ENCODE data around the gene DNAJB6. TPM values are rescaled to one million over a fixed set of nuclear protein-coding genes. Genes with fewer than 3 reads are reported as not detected.
"Not testable (repeated sequence)": the region's sequence is repeated elsewhere in the genome, so short reads cannot be mapped to it uniquely, and the experiment has no call there.

DNAJB6 gene
- total RNA-seq, 5 donors from 2014 or later (not counting 1 experiment from before 2014, with no cell fraction given) = 80.7 to 195 (median 89.1) TPM

DNA sequence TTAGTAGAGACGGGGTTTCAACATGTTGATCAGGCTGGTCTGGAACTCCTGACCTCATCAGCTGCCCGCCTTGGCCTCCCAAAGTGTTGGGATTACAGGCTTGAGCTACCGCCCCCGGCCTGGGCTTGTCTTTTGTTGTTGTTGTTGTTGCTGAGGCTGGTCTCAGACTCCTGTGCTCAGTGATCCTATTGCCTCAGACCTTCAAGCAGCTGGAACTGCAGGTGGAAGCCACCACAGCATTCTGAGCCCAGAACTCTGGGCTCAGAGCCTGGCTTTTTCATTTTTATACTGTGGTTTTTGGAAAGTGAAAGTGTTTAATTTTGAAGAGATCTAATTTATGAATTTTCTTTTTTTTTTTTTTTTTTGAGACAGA is 16.2 kb upstream of the DNAJB6 start:
- CTCF ChIA-PET = no interaction called here
- Mint-ChIP-seq H3K36me3 (no peaks in the 10 kb centered on the region), H3K9me3 (no peaks in the 10 kb centered on the region), H3K27me3 (no peaks in the 10 kb centered on the region), H3K4me1 (peaks cover 0 to 6% (median 4%) of the 10 kb centered on the region in 3 donors), H3K27ac (no peak overlapping the region), H3K4me3 (no peak overlapping the region)
- Histone ChIP-seq H3K27ac (ENCODE audit: low read length) (no peak overlapping the region), H3K4me1 (ENCODE audit: control insufficient read depth in 1 of 2, extremely low read depth in 1 of 2, insufficient read depth in 2 of 2, low read length in 2 of 2) (no peaks in the 10 kb centered on the region), H3K9me3 (no peaks in the 10 kb centered on the region), H3K4me3 (ENCODE audit: control insufficient read depth in 1 of 2, extremely low read depth in 1 of 2, low read length in 1 of 2) (no peak overlapping the region), H3K36me3 (ENCODE audit: control insufficient read depth in 2 of 2, extremely low read depth in 1 of 2, insufficient read depth in 1 of 2, low read length in 1 of 2) (peaks cover 0 to 6% of the 10 kb centered on the region in 2 donors), H3K27me3 (replicated peaks in 1 of 2; ENCODE audit: control insufficient read depth in 2 of 2, extremely low read depth in 1 of 2, insufficient read depth in 2 of 2, low read length in 1 of 2) (peaks cover 0 to 3% of the 10 kb centered on the region in 2 experiments)
- WGBS (ENCODE audit: insufficient coverage) = 100% methylated on average over 1 of the region's 4 CpGs
- ATAC-seq (replicated peaks in 1 of 4) = no peak
- POLR2A ChIA-PET = no interaction called here
- no peak for DNase-seq

DNA sequence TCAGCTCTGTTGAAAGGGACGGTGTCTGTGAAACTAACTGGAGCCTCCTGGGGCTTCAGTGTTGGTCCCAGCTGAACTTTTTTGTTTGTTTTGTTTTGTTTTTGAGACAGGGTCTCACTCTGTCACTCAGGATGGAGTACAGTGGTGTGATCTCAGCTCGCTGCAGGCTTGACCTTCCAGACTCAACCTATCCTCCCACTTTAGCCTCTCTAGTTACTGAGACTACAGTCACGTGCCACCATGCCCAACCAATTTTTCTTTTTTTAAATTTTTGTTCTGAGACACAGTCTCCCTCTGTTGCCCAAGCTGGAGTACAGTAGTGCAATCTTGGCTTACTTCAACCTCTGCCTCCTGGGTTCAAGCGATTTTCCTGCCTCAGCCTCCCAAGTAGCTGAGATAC is 13.4 kb upstream of the DNAJB6 start:
- ChIA-PET CTCF (interaction anchor here in 1 of 2 donors (0.9 kb wide), 1 partner anchor 13 kb away, joined by 3 read pairs; no protein-coding TSS in a partner anchor), POLR2A (no interaction called here)
- Mint-ChIP-seq H3K36me3 (no peaks in the 10 kb centered on the region), H3K27ac (no peak overlapping the region), H3K9me3 (no peaks in the 10 kb centered on the region), H3K27me3 (no peaks in the 10 kb centered on the region), H3K4me1 (peaks cover 0 to 4% (median 2%) of the 10 kb centered on the region in 3 donors), H3K4me3 (no peak overlapping the region)
- no peak overlapping the region for H3K4me3 ChIP-seq (ENCODE audit: control insufficient read depth in 1 of 2, extremely low read depth in 1 of 2, low read length in 1 of 2)
- H3K36me3 ChIP-seq (ENCODE audit: control insufficient read depth in 2 of 2, extremely low read depth in 1 of 2, insufficient read depth in 1 of 2, low read length in 1 of 2) = peaks cover 0 to 2% of the 10 kb centered on the region in 2 donors
- WGBS (ENCODE audit: insufficient coverage) = 79% methylated on average over 3 of the region's 4 CpGs
- DNase-seq (no peak), ATAC-seq (replicated peaks in 1 of 4) (no peak)
- H3K27ac ChIP-seq (ENCODE audit: low read length) = no peak overlapping the region
- H3K27me3 ChIP-seq (replicated peaks in 1 of 2; ENCODE audit: control insufficient read depth in 2 of 2, extremely low read depth in 1 of 2, insufficient read depth in 2 of 2, low read length in 1 of 2) = peaks cover 0 to 12% of the 10 kb centered on the region in 2 experiments
- no peaks in the 10 kb centered on the region for H3K9me3 ChIP-seq
- no peaks in the 10 kb centered on the region for H3K4me1 ChIP-seq (ENCODE audit: control insufficient read depth in 1 of 2, extremely low read depth in 1 of 2, insufficient read depth in 2 of 2, low read length in 2 of 2)

DNA sequence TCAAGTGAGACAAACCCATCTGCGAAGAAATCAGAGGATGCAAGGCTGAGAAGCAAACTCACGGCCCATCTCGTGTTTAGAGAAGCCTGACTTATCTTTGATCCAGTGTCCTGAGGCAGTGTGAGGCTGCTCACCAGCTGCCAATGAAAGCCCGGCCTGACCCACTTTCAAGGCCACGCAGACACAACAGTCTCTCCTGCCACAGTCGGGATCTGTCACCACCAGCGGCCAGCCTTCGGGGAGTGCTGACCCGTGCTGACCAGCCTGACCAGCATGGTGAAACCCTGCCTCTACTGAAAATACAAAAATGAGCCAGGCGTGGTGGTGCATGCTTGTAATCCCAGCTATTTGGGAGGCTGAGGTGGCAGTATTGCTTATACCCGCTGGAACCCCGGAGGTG is 7.4 kb upstream of the DNAJB6 start:
- no peaks in the 10 kb centered on the region for H3K9me3 ChIP-seq
- CTCF ChIA-PET = interaction anchor here in 1 of 2 donors (0.7 kb wide), 1 partner anchor 46 kb away, joined by 3 read pairs; no protein-coding TSS in a partner anchor
- no peak overlapping the region for H3K4me3 ChIP-seq (ENCODE audit: control insufficient read depth in 1 of 2, extremely low read depth in 1 of 2, low read length in 1 of 2)
- Mint-ChIP-seq H3K27me3 (peaks cover 6 to 9% of the 10 kb centered on the region in 2 donors), H3K36me3 (no peaks in the 10 kb centered on the region), H3K9me3 (no peaks in the 10 kb centered on the region), H3K4me1 (no peaks in the 10 kb centered on the region), H3K27ac (no peak overlapping the region), H3K4me3 (no peak overlapping the region)
- no peaks in the 10 kb centered on the region for H3K36me3 ChIP-seq (ENCODE audit: control insufficient read depth in 2 of 2, extremely low read depth in 1 of 2, insufficient read depth in 1 of 2, low read length in 1 of 2)
- H3K27ac ChIP-seq (ENCODE audit: low read length) = no peak overlapping the region
- ATAC-seq (replicated peaks in 1 of 4) (no peak), DNase-seq (no peak)
- H3K27me3 ChIP-seq (replicated peaks in 1 of 2; ENCODE audit: control insufficient read depth in 2 of 2, extremely low read depth in 1 of 2, insufficient read depth in 2 of 2, low read length in 1 of 2) = peaks cover 0 to 23% of the 10 kb centered on the region in 2 experiments
- whole genome bisulfite sequencing (ENCODE audit: insufficient coverage) = 95% methylated on average over 8 of the region's 12 CpGs
- H3K4me1 ChIP-seq (ENCODE audit: control insufficient read depth in 1 of 2, extremely low read depth in 1 of 2, insufficient read depth in 2 of 2, low read length in 2 of 2) = no peaks in the 10 kb centered on the region
- POLR2A ChIA-PET = interaction anchor here in 1 of 2 donors (0.7 kb wide), 1 partner anchor 646 kb away, joined by 8 read pairs; no protein-coding TSS in a partner anchor

DNA sequence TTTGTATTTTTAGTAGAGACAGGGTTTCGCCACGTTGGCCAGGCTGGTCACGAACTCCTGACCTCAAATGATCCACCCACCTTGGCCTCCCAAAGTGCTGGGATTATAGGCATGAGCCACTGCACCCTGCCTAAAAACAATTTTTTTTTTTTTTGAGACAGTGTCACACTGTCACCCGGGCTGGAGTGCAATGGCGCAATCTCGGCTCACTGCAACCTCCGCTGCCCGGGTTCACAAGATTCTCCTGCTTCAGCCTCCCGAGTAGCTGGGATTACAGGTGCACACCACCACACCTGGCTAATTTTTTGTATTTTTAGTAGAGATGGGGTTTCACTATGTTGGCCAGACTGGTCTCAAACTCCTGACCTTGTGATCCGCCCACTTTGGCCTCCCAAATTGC is 6.2 kb upstream of the DNAJB6 start:
- DNase-seq; H3K9me3 Mint-ChIP-seq; H3K27ac Mint-ChIP-seq; H3K4me1 Mint-ChIP-seq; ATAC-seq (replicated peaks in 1 of 4); H3K36me3 Mint-ChIP-seq; H3K4me1 ChIP-seq (ENCODE audit: control insufficient read depth in 1 of 2, extremely low read depth in 1 of 2, insufficient read depth in 2 of 2, low read length in 2 of 2); CTCF ChIA-PET; H3K36me3 ChIP-seq (ENCODE audit: control insufficient read depth in 2 of 2, extremely low read depth in 1 of 2, insufficient read depth in 1 of 2, low read length in 1 of 2); H3K27me3 Mint-ChIP-seq; H3K4me3 Mint-ChIP-seq; H3K9me3 ChIP-seq; H3K4me3 ChIP-seq (ENCODE audit: control insufficient read depth in 1 of 2, extremely low read depth in 1 of 2, low read length in 1 of 2); H3K27ac ChIP-seq (ENCODE audit: low read length): not testable (repeated sequence)
- 94% methylated on average over 2 of the region's 10 CpGs for WGBS (ENCODE audit: insufficient coverage)
- peaks cover 0 to 23% of the 10 kb centered on the region in 2 experiments for H3K27me3 ChIP-seq (replicated peaks in 1 of 2; ENCODE audit: control insufficient read depth in 2 of 2, extremely low read depth in 1 of 2, insufficient read depth in 2 of 2, low read length in 1 of 2)
- POLR2A ChIA-PET = interaction anchor here in 1 of 2 donors (0.7 kb wide), 1 partner anchor 75 kb away, joined by 3 read pairs; no protein-coding TSS in a partner anchor

DNA sequence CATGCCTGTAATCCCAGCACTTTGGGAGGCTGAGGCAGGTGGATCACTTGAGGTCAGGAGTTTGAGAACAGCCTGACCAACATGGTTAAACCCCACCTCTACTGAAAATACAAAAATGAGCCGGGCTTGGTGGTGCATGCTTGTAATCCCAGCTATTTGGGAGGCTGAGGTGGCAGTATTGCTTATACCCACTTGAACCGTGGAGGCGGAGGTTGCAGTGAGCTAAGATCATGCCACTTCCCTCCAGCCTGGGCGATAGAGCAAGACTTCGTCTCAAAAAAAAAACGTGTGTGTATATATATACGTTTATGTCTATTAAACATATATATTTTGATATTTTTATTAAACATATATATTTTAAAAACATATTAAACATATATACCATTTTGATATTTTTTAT is 5.8 kb upstream of the DNAJB6 start:
- not testable (repeated sequence) for H3K9me3 Mint-ChIP-seq; DNase-seq; H3K4me1 Mint-ChIP-seq; H3K4me1 ChIP-seq (ENCODE audit: control insufficient read depth in 1 of 2, extremely low read depth in 1 of 2, insufficient read depth in 2 of 2, low read length in 2 of 2); H3K4me3 ChIP-seq (ENCODE audit: control insufficient read depth in 1 of 2, extremely low read depth in 1 of 2, low read length in 1 of 2); H3K27ac Mint-ChIP-seq; H3K27me3 Mint-ChIP-seq; H3K9me3 ChIP-seq; H3K4me3 Mint-ChIP-seq; H3K36me3 ChIP-seq (ENCODE audit: control insufficient read depth in 2 of 2, extremely low read depth in 1 of 2, insufficient read depth in 1 of 2, low read length in 1 of 2); H3K27ac ChIP-seq (ENCODE audit: low read length); H3K36me3 Mint-ChIP-seq; ATAC-seq (replicated peaks in 1 of 4)
- ChIA-PET POLR2A (interaction anchor here in 1 of 2 donors (0.7 kb wide), 1 partner anchor 75 kb away, joined by 3 read pairs; no protein-coding TSS in a partner anchor), CTCF (interaction anchor here in 1 of 2 donors (1.1 kb wide), 1 partner anchor 52 kb away, joined by 4 read pairs; no protein-coding TSS in a partner anchor)
- WGBS (ENCODE audit: insufficient coverage) = no CpG with 5 or more reads among the region's 7 CpGs
- H3K27me3 ChIP-seq (replicated peaks in 1 of 2; ENCODE audit: control insufficient read depth in 2 of 2, extremely low read depth in 1 of 2, insufficient read depth in 2 of 2, low read length in 1 of 2) = peaks cover 0 to 23% of the 10 kb centered on the region in 2 experiments

DNA sequence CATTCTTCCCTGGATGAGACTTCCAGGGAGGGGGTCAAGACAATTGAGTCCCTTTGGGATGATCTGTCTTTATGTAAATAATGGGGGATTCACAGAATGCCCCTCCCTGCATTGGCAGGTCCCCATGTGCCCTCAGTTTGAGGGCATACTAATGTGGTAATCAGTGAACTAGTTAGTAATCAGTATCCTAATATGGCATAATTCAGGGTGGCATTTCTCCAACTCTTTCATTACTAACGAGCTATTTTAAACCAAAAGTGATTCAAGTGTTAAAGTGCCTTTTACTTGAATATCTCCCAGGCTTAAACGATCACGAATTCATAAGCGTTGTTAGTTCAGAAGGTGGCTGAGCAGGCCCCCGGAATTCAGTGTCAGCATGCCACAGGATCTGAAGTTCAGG is 1.6 kb upstream of the DNAJB6 start:
- POLR2A ChIA-PET = no interaction called here
- CTCF ChIA-PET = no interaction called here
- peaks cover 2 to 9% of the 10 kb centered on the region in 2 donors for H3K27me3 Mint-ChIP-seq

More for the DNA sequence above, 1.6 kb upstream of the DNAJB6 start:
- ATAC-seq (replicated peaks in 1 of 4) = no peak
- Mint-ChIP-seq H3K36me3 (peaks cover 12% of the 10 kb centered on the region), H3K9me3 (no peaks in the 10 kb centered on the region), H3K4me3 (peak overlapping the region; percentile 93 to 94 (median 93)), H3K4me1 (peaks cover 21 to 28% (median 27%) of the 10 kb centered on the region in 3 donors), H3K27ac (no peak overlapping the region)
- Histone ChIP-seq H3K27me3 (replicated peaks in 1 of 2; ENCODE audit: control insufficient read depth in 2 of 2, extremely low read depth in 1 of 2, insufficient read depth in 2 of 2, low read length in 1 of 2) (peaks cover 0 to 5% of the 10 kb centered on the region in 2 experiments), H3K27ac (ENCODE audit: low read length) (no peak overlapping the region), H3K36me3 (ENCODE audit: control insufficient read depth in 2 of 2, extremely low read depth in 1 of 2, insufficient read depth in 1 of 2, low read length in 1 of 2) (no peaks in the 10 kb centered on the region), H3K9me3 (no peaks in the 10 kb centered on the region), H3K4me1 (ENCODE audit: control insufficient read depth in 1 of 2, extremely low read depth in 1 of 2, insufficient read depth in 2 of 2, low read length in 2 of 2) (peaks cover 14 to 26% of the 10 kb centered on the region in 2 experiments), H3K4me3 (ENCODE audit: control insufficient read depth in 1 of 2, extremely low read depth in 1 of 2, low read length in 1 of 2) (no peak overlapping the region)
- DNase-seq = no peak
- WGBS (ENCODE audit: insufficient coverage) = 100% methylated on average over 5 of the region's 5 CpGs

Measured in T-cell (primary cell).